A549 (cell line): ENCODE data around the gene PRSS56. TPM values are rescaled to one million over a fixed set of nuclear protein-coding genes. Genes with fewer than 3 reads are reported as not detected.
"Not testable (repeated sequence)": the region's sequence is repeated elsewhere in the genome, so short reads cannot be mapped to it uniquely, and the experiment has no call there.

Experiments used
- ATAC-seq, 2 experiments: fragments of 200-7000 bp in 1 of 2; fragments of >200 bp in 1 of 2; cut with Nextera tagmentation in 1 of 2; cut with Tn5 transposase in 1 of 2; 3 replicates each; pipeline versions ENCODE4 v1.8.0 to v1.9.1; 2018 to 2020; ENCODE audit warnings: mild to moderate bottlenecking in 1 of 2, moderate library complexity in 1 of 2
- CTCF ChIA-PET: fragments of 300-600 bp; sonication (Branson Sonifier 250); formaldehyde crosslinking; extraction: SDS; loops from one replicate; lab custom pipeline; 2021; ENCODE audit warnings: antibody characterized with exemption, inconsistent platforms; lab: Yijun Ruan, JAX
- POLR2A ChIA-PET: fragments of 350-600 bp; formaldehyde crosslinking; extraction: SDS; loops from one replicate; lab custom pipeline; 2021; ENCODE audit warnings: antibody characterized with exemption, inconsistent platforms; lab: Yijun Ruan, JAX
- DNase-seq, 2 experiments: peaks; one replicate each; pipeline versions ENCODE4 v3.0.0 to v3.0.0-alpha.2; 2011 to 2016; ENCODE audit warnings: low read depth in 1 of 2, low spot score in 1 of 2
- FAIRE-seq: peaks from 2 replicates; lab custom pipeline; 2011; peaks lifted over from hg19 to GRCh38; lab: Jason Lieb, UNC
- H3K27ac ChIP-seq, 2 experiments: fragments of >200 bp; sonication (Bioruptor Twin); formaldehyde crosslinking; 3 replicates each; pipeline ENCODE4 v1.5.1; 2016 to 2017
- H3K4me1 ChIP-seq: fragments of >200 bp; sonication (Bioruptor Twin); formaldehyde crosslinking; 3 replicates; pipeline ENCODE4 v1.6.1; 2016
- H3K4me2 ChIP-seq: fragments of >200 bp; sonication (Bioruptor Twin); formaldehyde crosslinking; 3 replicates; pipeline ENCODE4 v1.6.1; 2016
- H3K4me3 ChIP-seq: fragments of >200 bp; sonication (Bioruptor Twin); formaldehyde crosslinking; 3 replicates; pipeline ENCODE4 v1.5.1; 2016
- H3K9me3 ChIP-seq: fragments of >200 bp; sonication (Bioruptor Twin); formaldehyde crosslinking; 3 replicates; pipeline ENCODE4 v1.6.1; 2016
- BCL3 ChIP-seq: fragments of >200 bp; sonication (Bioruptor Twin); formaldehyde crosslinking; IDR thresholded peaks from 3 replicates; pipeline ENCODE4 v1.6.1; 2016
- BHLHE40 ChIP-seq: IDR thresholded peaks from 2 replicates; pipeline ENCODE4 v1.6.1; 2012; ENCODE audit warnings: low read depth, low read length, inconsistent platforms
- ESRRA ChIP-seq: fragments of 150-350 bp; IDR thresholded peaks from 2 replicates; pipeline ENCODE4 v1.6.1; 2014; ENCODE audit warnings: mild to moderate bottlenecking, low read length, borderline replicate concordance
- FOSB ChIP-seq: fragments of 250-450 bp; sonication (Bioruptor Pico); IDR thresholded peaks from 2 replicates; pipeline ENCODE4 v1.5.0; 2020; ENCODE audit warnings: mild to moderate bottlenecking, moderate library complexity
- FOXS1 ChIP-seq: fragments of 250-450 bp; sonication (Bioruptor Pico); IDR thresholded peaks from 2 replicates; pipeline ENCODE4 v1.5.0; 2020; ENCODE audit warnings: mild to moderate bottlenecking, moderate library complexity
- GATA3 ChIP-seq: IDR thresholded peaks from 2 replicates; pipeline ENCODE4 v1.6.1; 2012; ENCODE audit warnings: borderline replicate concordance
- HOXA7 ChIP-seq: fragments of 250-450 bp; sonication (Bioruptor Pico); IDR thresholded peaks from 2 replicates; pipeline ENCODE4 v1.5.0; 2020; ENCODE audit warnings: mild to moderate bottlenecking, moderate library complexity
- KDM5A ChIP-seq: fragments of 200-600 bp; sonication (generic); IDR thresholded peaks from 2 replicates; pipeline ENCODE4 v1.6.1; 2016; ENCODE audit warnings: antibody characterized with exemption, mild to moderate bottlenecking
- POLR2AphosphoS2 ChIP-seq: conservative IDR thresholded peaks from 2 replicates; pipeline ENCODE4 v1.6.1; 2012; ENCODE audit warnings: low read length, improper control_type of control experiment, inconsistent platforms
- RARB ChIP-seq: fragments of 250-450 bp; sonication (Bioruptor Pico); IDR thresholded peaks from 2 replicates; pipeline ENCODE4 v1.8.0; 2021; ENCODE audit warnings: mild to moderate bottlenecking, moderate library complexity
- RFX5 ChIP-seq: fragments of 450-650 bp; IDR thresholded peaks from 2 replicates; pipeline ENCODE4 v1.7.1; 2014; ENCODE audit warnings: antibody characterized with exemption, mild to moderate bottlenecking, moderate library complexity
- SMC3 ChIP-seq: fragments of >200 bp; sonication (Bioruptor Twin); formaldehyde crosslinking; IDR thresholded peaks from 3 replicates; pipeline ENCODE4 v1.6.1; 2018; ENCODE audit warnings: inconsistent platforms
- ZFP36 ChIP-seq: fragments of 450-650 bp; IDR thresholded peaks from 2 replicates; pipeline ENCODE4 v1.6.1; 2014; ENCODE audit warnings: borderline replicate concordance; ENCODE audit not compliant: partially characterized antibody
- ZSCAN20 ChIP-seq: fragments of 250-450 bp; sonication (Bioruptor Pico); IDR thresholded peaks from 2 replicates; pipeline ENCODE4 v1.8.0; 2022; ENCODE audit warnings: mild to moderate bottlenecking, moderate library complexity
- WGBS: methylation state at CpG from one replicate; pipeline ENCODE4 v1.1.6; 2017; ENCODE audit errors: missing lambda C conversion rate; 5-methylcytosine and 5-hydroxymethylcytosine counted together
- polyA plus RNA-seq, 4 experiments: library from polyadenylated mRNA; depleted of rRNA in 3 of 4; stranded (reverse); fragments of >200 nt; fragmentation: RNase III in 1 of 4; extraction: RNeasy Plus Mini Kit Qiagen cat#74134 plus additional on column Dnase treatment in 1 of 4; gene quantifications; 2 replicates in 3 of 4; 3 replicates in 1 of 4; pipeline ENCODE4 v1.2.3, GENCODE V29; 2011 to 2017
- TF ChIP-seq, protein P1 (sequence below): fragments of 450-650 bp; IDR thresholded peaks from 2 replicates; pipeline ENCODE4 v1.6.1; 2014; ENCODE audit warnings: antibody characterized with exemption
- TF ChIP-seq, protein P2 (sequence below): fragments of 250-450 bp; sonication (Bioruptor Pico); IDR thresholded peaks from 2 replicates; pipeline ENCODE4 v1.5.0; 2021; ENCODE audit warnings: mild to moderate bottlenecking, moderate library complexity, borderline replicate concordance
- TF ChIP-seq, protein P3 (sequence below): fragments of >200 bp; sonication (Bioruptor Twin); formaldehyde crosslinking; IDR thresholded peaks from 3 replicates; pipeline ENCODE4 v1.5.1; 2016

Gene PRSS56
- polyA plus RNA-seq, 2 of the 4 experiments (the other 2 are of a cell fraction), result not detected

DNA sequence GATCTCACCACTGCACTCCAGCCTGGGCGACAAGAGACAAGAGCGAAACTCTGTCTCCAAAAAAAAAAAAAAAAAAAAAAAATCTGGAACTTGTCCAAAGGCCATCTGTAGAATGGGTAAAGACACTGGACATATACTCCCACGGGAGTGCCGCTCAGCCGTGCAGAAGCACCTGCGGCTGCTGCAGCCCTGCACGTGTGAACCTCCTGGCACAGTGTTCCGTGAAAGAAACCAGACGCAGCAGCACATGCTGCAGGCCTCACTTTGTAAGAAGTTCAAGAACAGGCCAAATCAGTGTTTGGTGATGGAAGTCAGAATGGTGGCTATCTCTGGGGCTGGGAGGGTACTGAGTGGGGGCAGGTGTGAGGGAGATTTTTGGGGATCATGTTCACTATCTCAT, 12.2 kb downstream of the PRSS56 start (continued):
- TF ChIP-seq ZSCAN20 (CRISPR knock-in tag), result no peak
- no peak for TF ChIP-seq POLR2AphosphoS2
- TF ChIP-seq HOXA7 (CRISPR knock-in tag), result no peak
- no peak for TF ChIP-seq FOXS1 (CRISPR knock-in tag)

DNA sequence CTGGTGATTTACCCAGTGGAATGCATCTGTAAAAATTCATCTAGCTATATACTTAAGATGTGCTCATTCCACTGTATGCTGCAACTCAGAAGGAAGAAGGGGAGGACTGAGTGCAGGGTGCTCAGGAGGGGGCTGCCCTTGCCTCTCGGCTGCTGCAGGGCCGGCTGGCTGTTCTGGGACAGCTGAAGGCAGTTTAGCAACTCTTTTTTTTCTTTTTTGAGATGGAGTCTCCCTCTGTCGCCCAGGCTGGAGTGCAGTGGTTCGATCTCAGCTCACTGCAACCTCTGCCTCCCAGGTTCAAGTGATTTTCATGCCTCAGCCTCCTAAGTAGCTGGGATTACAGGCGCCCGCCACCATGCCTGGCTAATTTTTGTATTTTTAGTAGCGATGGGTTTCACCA, 12.6 kb downstream of the PRSS56 start:
- ATAC-seq, H3K27ac ChIP-seq, H3K4me2 ChIP-seq, DNase-seq, FAIRE-seq, H3K4me3 ChIP-seq, H3K9me3 ChIP-seq, POLR2A ChIA-PET, H3K4me1 ChIP-seq: not testable (repeated sequence)
- 77% methylated on average over 7 of the region's 7 CpGs for WGBS
- CTCF ChIA-PET, result interaction anchor here (1.0 to 4.9 kb wide), 2 partner anchors 10 to 626 kb away, joined by 3 to 37 read pairs; no protein-coding TSS in a partner anchor

GRCh38 chr2:232533944-232534710, 13.9 kb downstream of the PRSS56 start:
- peak in 1 of 2 experiments; percentile 7; a peak in 2 of 6 replicates for ATAC-seq
- CTCF ChIA-PET, result interaction anchor here (0.8 to 4.9 kb wide), 3 partner anchors 12 to 17 kb away, joined by 3 to 37 read pairs (median 3); no protein-coding TSS in a partner anchor
- H3K9me3 ChIP-seq, result no peaks in the 10 kb centered on the region
- no peaks in the 10 kb centered on the region for H3K4me1 ChIP-seq
- FAIRE-seq, result no peak
- no peak overlapping the region for H3K27ac ChIP-seq
- DNase-seq, result no peak
- H3K4me3 ChIP-seq, result no peak overlapping the region
- WGBS, result 75% methylated on average over 10 of the region's 13 CpGs
- POLR2A ChIA-PET, result no interaction called here
- TF ChIP-seq BHLHE40 (no peak), FOSB (CRISPR knock-in tag) (no peak), KDM5A (no peak), ZFP36 (no peak)
- TF ChIP-seq, protein P1, sequence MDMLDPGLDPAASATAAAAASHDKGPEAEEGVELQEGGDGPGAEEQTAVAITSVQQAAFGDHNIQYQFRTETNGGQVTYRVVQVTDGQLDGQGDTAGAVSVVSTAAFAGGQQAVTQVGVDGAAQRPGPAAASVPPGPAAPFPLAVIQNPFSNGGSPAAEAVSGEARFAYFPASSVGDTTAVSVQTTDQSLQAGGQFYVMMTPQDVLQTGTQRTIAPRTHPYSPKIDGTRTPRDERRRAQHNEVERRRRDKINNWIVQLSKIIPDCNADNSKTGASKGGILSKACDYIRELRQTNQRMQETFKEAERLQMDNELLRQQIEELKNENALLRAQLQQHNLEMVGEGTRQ, result no peak
- H3K4me2 ChIP-seq, result no peak overlapping the region

DNA sequence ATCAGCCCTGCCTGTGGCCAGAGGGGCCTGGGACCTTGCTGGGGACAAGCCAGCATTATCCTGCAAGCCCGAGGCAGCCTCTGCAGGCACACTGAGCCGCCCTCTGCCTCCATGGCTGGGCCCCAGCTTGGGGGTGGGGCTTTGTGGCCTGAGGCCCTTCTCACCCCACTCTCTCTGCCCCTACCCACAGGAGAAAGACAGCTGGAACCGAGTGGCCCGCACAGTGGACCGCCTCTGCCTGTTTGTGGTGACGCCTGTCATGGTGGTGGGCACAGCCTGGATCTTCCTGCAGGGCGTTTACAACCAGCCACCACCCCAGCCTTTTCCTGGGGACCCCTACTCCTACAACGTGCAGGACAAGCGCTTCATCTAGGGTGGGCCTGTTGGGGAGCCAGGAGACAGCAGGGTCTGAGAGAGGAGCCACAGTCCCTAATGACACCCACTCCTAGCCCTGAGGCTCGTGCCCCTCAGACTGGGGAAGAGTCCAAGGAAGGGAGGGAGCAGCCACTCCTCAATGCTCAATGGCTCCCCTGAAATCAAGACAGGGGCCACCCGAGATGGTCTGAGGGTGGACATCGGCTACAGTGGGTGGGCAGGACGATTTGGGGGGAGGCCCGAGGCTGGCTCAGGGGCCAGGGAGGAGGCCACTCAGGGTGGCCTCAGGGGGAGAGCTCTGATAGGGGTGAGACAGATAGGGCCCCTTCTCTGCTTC, 14.9 kb downstream of the PRSS56 start:
- no peak for FAIRE-seq
- DNase-seq, result no peak
- WGBS, result 72% methylated on average over 11 of the region's 14 CpGs
- no peak overlapping the region for H3K4me2 ChIP-seq
- CTCF ChIA-PET, result interaction anchor here (0.9 to 4.9 kb wide), 4 partner anchors 11 to 13 kb away, joined by 3 to 37 read pairs (median 4); no protein-coding TSS in a partner anchor
- no peaks in the 10 kb centered on the region for H3K9me3 ChIP-seq
- TF ChIP-seq GATA3 (no peak), ESRRA (no peak), RARB (no peak), BCL3 (no peak), SMC3 (no peak), ZSCAN20 (CRISPR knock-in tag) (no peak), FOXS1 (CRISPR knock-in tag) (no peak), RFX5 (no peak)
- TF ChIP-seq, protein P2, sequence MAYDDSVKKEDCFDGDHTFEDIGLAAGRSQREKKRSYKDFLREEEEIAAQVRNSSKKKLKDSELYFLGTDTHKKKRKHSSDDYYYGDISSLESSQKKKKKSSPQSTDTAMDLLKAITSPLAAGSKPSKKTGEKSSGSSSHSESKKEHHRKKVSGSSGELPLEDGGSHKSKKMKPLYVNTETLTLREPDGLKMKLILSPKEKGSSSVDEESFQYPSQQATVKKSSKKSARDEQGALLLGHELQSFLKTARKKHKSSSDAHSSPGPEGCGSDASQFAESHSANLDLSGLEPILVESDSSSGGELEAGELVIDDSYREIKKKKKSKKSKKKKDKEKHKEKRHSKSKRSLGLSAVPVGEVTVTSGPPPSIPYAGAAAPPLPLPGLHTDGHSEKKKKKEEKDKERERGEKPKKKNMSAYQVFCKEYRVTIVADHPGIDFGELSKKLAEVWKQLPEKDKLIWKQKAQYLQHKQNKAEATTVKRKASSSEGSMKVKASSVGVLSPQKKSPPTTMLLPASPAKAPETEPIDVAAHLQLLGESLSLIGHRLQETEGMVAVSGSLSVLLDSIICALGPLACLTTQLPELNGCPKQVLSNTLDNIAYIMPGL (CRISPR knock-in tag), result no peak
- TF ChIP-seq, protein P3, sequence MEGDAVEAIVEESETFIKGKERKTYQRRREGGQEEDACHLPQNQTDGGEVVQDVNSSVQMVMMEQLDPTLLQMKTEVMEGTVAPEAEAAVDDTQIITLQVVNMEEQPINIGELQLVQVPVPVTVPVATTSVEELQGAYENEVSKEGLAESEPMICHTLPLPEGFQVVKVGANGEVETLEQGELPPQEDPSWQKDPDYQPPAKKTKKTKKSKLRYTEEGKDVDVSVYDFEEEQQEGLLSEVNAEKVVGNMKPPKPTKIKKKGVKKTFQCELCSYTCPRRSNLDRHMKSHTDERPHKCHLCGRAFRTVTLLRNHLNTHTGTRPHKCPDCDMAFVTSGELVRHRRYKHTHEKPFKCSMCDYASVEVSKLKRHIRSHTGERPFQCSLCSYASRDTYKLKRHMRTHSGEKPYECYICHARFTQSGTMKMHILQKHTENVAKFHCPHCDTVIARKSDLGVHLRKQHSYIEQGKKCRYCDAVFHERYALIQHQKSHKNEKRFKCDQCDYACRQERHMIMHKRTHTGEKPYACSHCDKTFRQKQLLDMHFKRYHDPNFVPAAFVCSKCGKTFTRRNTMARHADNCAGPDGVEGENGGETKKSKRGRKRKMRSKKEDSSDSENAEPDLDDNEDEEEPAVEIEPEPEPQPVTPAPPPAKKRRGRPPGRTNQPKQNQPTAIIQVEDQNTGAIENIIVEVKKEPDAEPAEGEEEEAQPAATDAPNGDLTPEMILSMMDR, result no peak
- H3K4me3 ChIP-seq, result no peak overlapping the region
- H3K4me1 ChIP-seq, result no peaks in the 10 kb centered on the region
- H3K27ac ChIP-seq, result no peak overlapping the region
- POLR2A ChIA-PET, result no interaction called here
- no peak; a peak in 2 of 6 replicates for ATAC-seq
